ENCODE data around the gene PRDM16. TPM values are rescaled to one million over a fixed set of nuclear protein-coding genes. Genes with fewer than 3 reads are reported as not detected.

Gene PRDM16
- total RNA-seq, 1 experiment from 2014 or later: 0.17 TPM

- Histone ChIP-seq H4K20me1 (ENCODE audit: control insufficient read depth, insufficient read depth, insufficient read length) (no peaks in the 10 kb centered on the region), H3K4me1 (ENCODE audit: insufficient read depth, low read length) (no peaks in the 10 kb centered on the region)
These were observed 50.7 kb downstream of the PRDM16 start for GRCh38 chr1:3119725-3120124.

More at GRCh38 chr1:3119725-3120124, 50.7 kb downstream of the PRDM16 start:
- Histone ChIP-seq H3K27ac (ENCODE audit: insufficient read length, low read depth, low read length) (no peak overlapping the region), H4K91ac (ENCODE audit: insufficient read length, low read depth, low read length) (no peak overlapping the region), H2BK15ac (ENCODE audit: low read depth, low read length) (no peak overlapping the region), H3K4ac (ENCODE audit: low read depth, low read length) (no peak overlapping the region), H3K18ac (ENCODE audit: insufficient read length, low read depth, low read length) (no peak overlapping the region), H3K56ac (ENCODE audit: insufficient read length, low read depth, low read length) (no peak overlapping the region), H3K9ac (ENCODE audit: extremely low read depth, insufficient read length, low read length) (no peak overlapping the region), H3K27me3 (ENCODE audit: insufficient read depth, low read length) (no peaks in the 10 kb centered on the region), H3K14ac (ENCODE audit: insufficient read depth, low read length) (peak overlapping the region; percentile 31; the same call in 1 of the 2 replicates), H3K79me1 (ENCODE audit: insufficient read depth, low read depth, low read length, poor library complexity, severe bottlenecking) (no peaks in the 10 kb centered on the region), H3T11ph (ENCODE audit: low read length) (no peak overlapping the region), H2AK5ac (ENCODE audit: insufficient read length, low read length) (no peak overlapping the region), H3K79me2 (ENCODE audit: insufficient read depth, low read length) (no peaks in the 10 kb centered on the region), H3K23ac (ENCODE audit: insufficient read length, low read depth, low read length) (no peak overlapping the region), H4K5ac (ENCODE audit: insufficient read length, low read depth, low read length) (no peak overlapping the region), H3K4me2 (ENCODE audit: insufficient read depth, insufficient read length, low read length) (no peak overlapping the region), H2BK12ac (ENCODE audit: insufficient read length, low read depth, low read length) (no peak overlapping the region), H3K9me3 (ENCODE audit: control insufficient read depth, low read depth, low read length) (no peaks in the 10 kb centered on the region), H2AFZ (ENCODE audit: low read length) (no peak overlapping the region), H2BK120ac (ENCODE audit: low read depth, low read length, poor library complexity, severe bottlenecking) (no peak overlapping the region), H4K8ac (replicated peaks; ENCODE audit: insufficient read length, low read depth, low read length) (no peak overlapping the region), H3K23me2 (ENCODE audit: insufficient read length, low read depth, low read length, poor library complexity, severe bottlenecking) (no peaks in the 10 kb centered on the region), H2BK5ac (ENCODE audit: insufficient read length, low read length) (no peak overlapping the region), H2BK20ac (ENCODE audit: low read depth, low read length, poor library complexity, severe bottlenecking) (no peak overlapping the region)
- Mint-ChIP-seq H3K9me3 (no peaks in the 10 kb centered on the region; a peak in 1 of 5 replicates), H3K27me3 (ENCODE audit: low read depth) (no peaks in the 10 kb centered on the region; the same call in 1 of the 2 replicates), H3K4me1 (peaks cover 8 to 22% of the 10 kb centered on the region in 2 experiments), H3K36me3 (ENCODE audit: insufficient read depth in 1 of 3, low read depth in 3 of 3) (no peaks in the 10 kb centered on the region), H3K4me3 (no peak overlapping the region), H3K27ac (peak overlapping the region in 2 of 3 experiments; percentile 18 to 83; a peak in 2 of 7 replicates)
- TF ChIP-seq, protein P1, sequence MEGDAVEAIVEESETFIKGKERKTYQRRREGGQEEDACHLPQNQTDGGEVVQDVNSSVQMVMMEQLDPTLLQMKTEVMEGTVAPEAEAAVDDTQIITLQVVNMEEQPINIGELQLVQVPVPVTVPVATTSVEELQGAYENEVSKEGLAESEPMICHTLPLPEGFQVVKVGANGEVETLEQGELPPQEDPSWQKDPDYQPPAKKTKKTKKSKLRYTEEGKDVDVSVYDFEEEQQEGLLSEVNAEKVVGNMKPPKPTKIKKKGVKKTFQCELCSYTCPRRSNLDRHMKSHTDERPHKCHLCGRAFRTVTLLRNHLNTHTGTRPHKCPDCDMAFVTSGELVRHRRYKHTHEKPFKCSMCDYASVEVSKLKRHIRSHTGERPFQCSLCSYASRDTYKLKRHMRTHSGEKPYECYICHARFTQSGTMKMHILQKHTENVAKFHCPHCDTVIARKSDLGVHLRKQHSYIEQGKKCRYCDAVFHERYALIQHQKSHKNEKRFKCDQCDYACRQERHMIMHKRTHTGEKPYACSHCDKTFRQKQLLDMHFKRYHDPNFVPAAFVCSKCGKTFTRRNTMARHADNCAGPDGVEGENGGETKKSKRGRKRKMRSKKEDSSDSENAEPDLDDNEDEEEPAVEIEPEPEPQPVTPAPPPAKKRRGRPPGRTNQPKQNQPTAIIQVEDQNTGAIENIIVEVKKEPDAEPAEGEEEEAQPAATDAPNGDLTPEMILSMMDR (conservative IDR thresholded peaks at IDR 0.05): peak; percentile 35; the same call in 1 of the 3 replicates
- no peak for DNase-seq
- no CpG with 5 or more reads among the region's 10 CpGs for WGBS (ENCODE audit: extremely low coverage, insufficient read length, low lambda C conversion rate)

Measured in H9 (cell line).